GM21576 (cell line): ENCODE data around the gene COPRS.
"Not testable (repeated sequence)": the region's sequence is repeated elsewhere in the genome, so short reads cannot be mapped to it uniquely, and the experiment has no call there.

Source experiments
- ATAC-seq: cut with Tn5 transposase; IDR thresholded peaks from one replicate; pipeline ENCODE4 v1.9.1; 2021; ENCODE audit warnings: mild to moderate bottlenecking, moderate library complexity; ENCODE audit not compliant: unreplicated experiment

Gene COPRS

GRCh38 chr17:31809876-31810275 lies 49.2 kb downstream of the COPRS start:
- ATAC-seq = not testable (repeated sequence)

DNA sequence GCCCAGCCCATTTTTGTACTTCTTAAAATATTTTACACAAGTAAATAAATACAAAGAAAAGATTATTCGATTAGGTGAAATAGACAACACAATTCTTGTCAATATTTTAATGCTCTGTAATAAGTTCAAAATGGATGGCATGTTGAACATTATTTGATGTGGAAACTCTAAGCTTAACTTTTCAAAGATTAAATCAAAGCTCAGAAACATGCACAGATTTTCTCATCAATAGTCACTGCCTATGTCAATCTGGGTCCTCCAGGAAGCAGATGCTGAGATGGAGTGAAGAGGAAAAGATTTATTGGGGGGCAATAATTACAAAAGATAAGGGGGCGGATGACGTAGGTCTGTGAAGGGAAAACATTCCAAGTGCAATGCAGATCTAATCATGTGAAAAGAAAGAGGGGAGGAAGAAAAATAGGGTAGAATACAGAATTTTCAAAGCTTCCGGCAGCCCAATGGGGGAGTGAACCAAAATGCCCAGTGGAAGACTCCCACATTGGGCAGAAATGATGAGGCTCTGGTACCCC lies 50.5 kb downstream of the COPRS start:
- no peak for ATAC-seq

DNA sequence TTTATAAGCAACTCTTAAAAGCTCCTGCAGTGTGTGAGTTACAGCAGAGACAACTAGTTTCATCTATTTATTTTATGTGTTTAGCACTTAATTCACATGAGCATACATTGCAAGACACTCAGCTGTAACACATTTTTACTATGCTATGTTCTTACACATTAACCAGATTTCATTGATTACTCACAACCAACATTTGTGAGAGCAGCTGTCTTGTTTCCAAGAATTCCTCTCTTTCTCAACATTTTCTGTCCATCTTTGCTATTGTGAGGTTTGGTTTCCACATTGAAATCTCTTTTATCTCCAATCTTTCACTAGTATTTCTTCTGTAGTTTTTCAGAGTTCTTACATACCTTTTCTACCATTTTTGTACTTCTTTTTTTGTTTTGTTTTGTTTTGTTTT lies 51.2 kb downstream of the COPRS start:
- ATAC-seq = no peak

DNA sequence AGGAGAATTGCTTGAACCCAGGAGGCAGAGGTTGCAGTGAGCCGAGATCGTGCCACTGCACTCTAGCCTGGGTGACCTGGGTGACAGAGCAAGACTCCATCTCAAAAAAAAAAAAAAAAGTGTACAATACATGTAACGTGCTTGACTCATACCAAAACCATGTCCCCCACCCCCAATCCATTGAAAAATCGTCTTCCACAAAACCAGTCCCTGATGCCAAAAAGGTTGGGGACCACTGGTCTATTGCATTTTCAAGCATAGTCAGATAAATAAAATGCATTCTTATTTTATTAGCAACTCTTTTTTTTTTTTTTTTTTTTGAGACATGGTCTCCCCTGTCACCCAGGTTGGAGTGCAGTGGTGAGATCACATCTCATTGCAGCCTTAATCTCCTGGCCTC lies 52.1 kb downstream of the COPRS start:
- ATAC-seq = no peak

DNA sequence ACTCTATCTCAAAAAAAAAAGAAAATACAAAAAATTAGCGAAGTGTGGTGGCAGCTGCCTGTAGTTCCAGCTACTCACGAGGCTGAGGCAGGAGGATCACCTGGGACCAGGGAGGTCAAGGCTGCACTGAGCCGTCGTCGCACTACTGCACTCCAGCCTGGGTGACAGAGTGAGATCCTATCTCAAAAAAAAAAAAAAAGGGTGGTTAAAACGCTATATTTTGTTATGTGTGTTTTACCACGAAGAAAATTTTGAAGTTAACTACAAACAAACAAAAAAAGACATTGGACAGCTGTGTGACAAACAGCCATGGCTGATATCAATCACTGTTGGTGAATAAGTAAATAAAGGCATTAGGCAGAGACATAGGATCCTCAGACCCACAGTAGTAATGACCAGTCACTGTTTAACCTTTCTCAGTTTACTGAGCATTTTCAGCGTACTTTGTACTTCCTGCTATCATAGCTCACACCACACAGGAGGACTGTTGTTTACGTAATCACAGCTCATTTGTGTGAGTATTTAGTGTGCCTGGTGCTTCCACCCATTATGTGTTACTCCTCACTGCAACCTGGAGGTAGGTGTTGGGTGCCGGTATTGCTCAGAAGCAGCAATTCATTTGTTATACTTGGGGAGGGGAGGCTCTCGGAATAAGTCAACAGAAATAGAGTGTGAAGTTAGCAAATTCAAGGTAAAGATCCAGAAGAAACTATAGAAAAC lies 55.4 kb downstream of the COPRS start:
- no peak for ATAC-seq

GRCh38 chr17:31802502-31802901 lies 56.5 kb downstream of the COPRS start:
- ATAC-seq = no peak
